ENCODE results near the gene S1PR3.

The S1PR3 gene

GRCh38 chr9:89010526-89011111 is 19.4 kb downstream of the S1PR3 start:
- DNase-seq: no peak

GRCh38 chr9:89011683-89012082 is 20.4 kb downstream of the S1PR3 start:
- no peak for DNase-seq

- DNase-seq: no peak
Observed at GRCh38 chr9:89012294-89013042, 21.2 kb downstream of the S1PR3 start.

- no peak for DNase-seq
Observed at GRCh38 chr9:89013660-89014059, 22.4 kb downstream of the S1PR3 start.

- DNase-seq: no peak
Observed at GRCh38 chr9:89014153-89014552, 22.9 kb downstream of the S1PR3 start.

GRCh38 chr9:89015336-89015735 is 24.1 kb downstream of the S1PR3 start:
- DNase-seq: no peak

- no peak for DNase-seq
Observed at GRCh38 chr9:89020754-89021153, 29.5 kb downstream of the S1PR3 start.

GRCh38 chr9:89021154-89021803 is 30.0 kb downstream of the S1PR3 start:
- DNase-seq: peak; percentile 21

GRCh38 chr9:89022001-89022759 is 30.9 kb downstream of the S1PR3 start:
- no peak for DNase-seq

GRCh38 chr9:89022902-89023301 is 31.6 kb downstream of the S1PR3 start:
- DNase-seq: no peak

GRCh38 chr9:89023740-89024139 is 32.5 kb downstream of the S1PR3 start:
- DNase-seq: peak; percentile 27

- DNase-seq: no peak
Observed at GRCh38 chr9:89024727-89025126, 33.5 kb downstream of the S1PR3 start.

GRCh38 chr9:89025553-89025952 is 34.3 kb downstream of the S1PR3 start:
- no peak for DNase-seq

GRCh38 chr9:89026876-89027275 is 35.6 kb downstream of the S1PR3 start:
- peak; percentile 45 for DNase-seq

- no peak for DNase-seq
Observed at GRCh38 chr9:89029788-89030187, 38.5 kb downstream of the S1PR3 start.

- DNase-seq: no peak
Observed at GRCh38 chr9:89032173-89032572, 40.9 kb downstream of the S1PR3 start.

- DNase-seq: no peak
Observed at GRCh38 chr9:89032661-89033060, 41.4 kb downstream of the S1PR3 start.

- peak; percentile 70 for DNase-seq
Observed at GRCh38 chr9:89036383-89036782, 45.1 kb downstream of the S1PR3 start.

- DNase-seq: peak; percentile 95
Observed at GRCh38 chr9:89036891-89037290, 45.6 kb downstream of the S1PR3 start.

- DNase-seq: no peak
Observed at GRCh38 chr9:89037346-89037745, 46.1 kb downstream of the S1PR3 start.

- no peak for DNase-seq
Observed at GRCh38 chr9:89037891-89038290, 46.6 kb downstream of the S1PR3 start.

GRCh38 chr9:89038382-89039103 is 47.3 kb downstream of the S1PR3 start:
- DNase-seq: no peak

GRCh38 chr9:89039104-89039465 is 47.8 kb downstream of the S1PR3 start:
- no peak for DNase-seq

All from MV-4-11 (cell line).